Upper lobe of left lung (tissue), 6 donors: ENCODE measurements around the gene USP27X. TPM values are rescaled to one million over a fixed set of nuclear protein-coding genes. Genes with fewer than 3 reads are reported as not detected.

ENCODE experiments used
- ATAC-seq, 2 donors: fragments of 200-7000 bp; cut with Tn5 transposase; one replicate each; pipeline ENCODE4 v1.9.1; 2022; ENCODE audit warnings: mild to moderate bottlenecking in 2 of 2, moderate library complexity in 2 of 2; ENCODE audit not compliant: low FRiP score in 2 of 2
- DNase-seq, 2 donors: peaks; one replicate each; pipeline ENCODE4 v3.0.0-alpha.2; 2019 to 2020
- H3K27ac ChIP-seq, 4 donors: fragments of 200-600 bp; sonication (generic); one replicate each; pipeline ENCODE4 v1.5.1; 2016 to 2019
- H3K27me3 ChIP-seq, 4 donors: fragments of 200-600 bp; sonication (generic); one replicate each; pipeline ENCODE4 v1.5.1; 2017 to 2019
- H3K36me3 ChIP-seq, 4 donors: fragments of 200-600 bp; sonication (generic); one replicate each; pipeline ENCODE4 v1.5.1; 2016 to 2019
- H3K4me1 ChIP-seq, 4 donors: fragments of 200-600 bp; sonication (generic); one replicate each; pipeline ENCODE4 v1.5.1; 2018 to 2019
- H3K4me3 ChIP-seq, 4 donors: fragments of 200-600 bp; sonication (generic); one replicate each; pipeline ENCODE4 v1.5.1; 2017 to 2019; ENCODE audit warnings: mild to moderate bottlenecking in 2 of 4, moderate library complexity in 1 of 4
- H3K9me3 ChIP-seq, 4 donors: fragments of 200-600 bp; sonication (generic); one replicate each; pipeline ENCODE4 v1.5.1; 2018 to 2019
- EP300 ChIP-seq, 4 donors: sonication (generic); formaldehyde crosslinking; IDR thresholded peaks; one replicate each; pipeline ENCODE4 v1.5.1; 2017; ENCODE audit warnings: antibody characterized with exemption in 4 of 4, control low read depth in 2 of 4
- POLR2A ChIP-seq, 4 donors: fragments of 450-650 bp; IDR thresholded peaks; one replicate each; pipeline ENCODE4 v1.5.1; 2016 to 2017; ENCODE audit warnings: antibody characterized with exemption in 4 of 4, mild to moderate bottlenecking in 2 of 4
- POLR2AphosphoS5 ChIP-seq, 2 donors: sonication (generic); formaldehyde crosslinking; IDR thresholded peaks; one replicate each; pipeline ENCODE4 v1.5.1; 2017; ENCODE audit warnings: antibody characterized with exemption in 2 of 2
- WGBS, 2 donors: methylation state at CpG; one replicate each; pipeline ENCODE4 v1.1.5; 2017 to 2018; 5-methylcytosine and 5-hydroxymethylcytosine counted together
- total RNA-seq, 6 donors: library from RNA; depleted of rRNA in 4 of 6; stranded (reverse); fragments of >200 nt in 4 of 6; gene quantifications; one replicate each; pipeline versions ENCODE4 v1.1.0 to v1.2.1, GENCODE V29; 2016 to 2021
- TF ChIP-seq, protein P1 (sequence below), 6 experiments: fragments of 450-650 bp in 4 of 6; fragments of 200-600 bp in 2 of 6; sonication (generic) in 2 of 6; IDR thresholded peaks; one replicate each; pipeline ENCODE4 v1.5.1; 2016 to 2019; ENCODE audit warnings: antibody characterized with exemption in 6 of 6
- donor health status: DM: no; HTN: no; CAD: no; lungs with moderate emphysema.
- donor health status: DM: no; HTN: yes; CAD: no; lungs with severe emphysema.

Gene USP27X
- total RNA-seq, 6 donors from 2014 or later = 1.0 to 5.9 (median 3.9) TPM

- Histone ChIP-seq H3K27ac (no peak overlapping the region), H3K9me3 (no peaks in the 10 kb centered on the region), H3K36me3 (no peaks in the 10 kb centered on the region), H3K4me1 (no peaks in the 10 kb centered on the region), H3K27me3 (no peaks in the 10 kb centered on the region), H3K4me3 (no peak overlapping the region)
- TF ChIP-seq POLR2AphosphoS5 (IDR thresholded peaks at IDR 0.05) (no peak), EP300 (IDR thresholded peaks at IDR 0.05) (no peak), POLR2A (IDR thresholded peaks at IDR 0.05) (no peak)
- TF ChIP-seq, protein P1, sequence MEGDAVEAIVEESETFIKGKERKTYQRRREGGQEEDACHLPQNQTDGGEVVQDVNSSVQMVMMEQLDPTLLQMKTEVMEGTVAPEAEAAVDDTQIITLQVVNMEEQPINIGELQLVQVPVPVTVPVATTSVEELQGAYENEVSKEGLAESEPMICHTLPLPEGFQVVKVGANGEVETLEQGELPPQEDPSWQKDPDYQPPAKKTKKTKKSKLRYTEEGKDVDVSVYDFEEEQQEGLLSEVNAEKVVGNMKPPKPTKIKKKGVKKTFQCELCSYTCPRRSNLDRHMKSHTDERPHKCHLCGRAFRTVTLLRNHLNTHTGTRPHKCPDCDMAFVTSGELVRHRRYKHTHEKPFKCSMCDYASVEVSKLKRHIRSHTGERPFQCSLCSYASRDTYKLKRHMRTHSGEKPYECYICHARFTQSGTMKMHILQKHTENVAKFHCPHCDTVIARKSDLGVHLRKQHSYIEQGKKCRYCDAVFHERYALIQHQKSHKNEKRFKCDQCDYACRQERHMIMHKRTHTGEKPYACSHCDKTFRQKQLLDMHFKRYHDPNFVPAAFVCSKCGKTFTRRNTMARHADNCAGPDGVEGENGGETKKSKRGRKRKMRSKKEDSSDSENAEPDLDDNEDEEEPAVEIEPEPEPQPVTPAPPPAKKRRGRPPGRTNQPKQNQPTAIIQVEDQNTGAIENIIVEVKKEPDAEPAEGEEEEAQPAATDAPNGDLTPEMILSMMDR (IDR thresholded peaks at IDR 0.05) = no peak
- DNase-seq = no peak
- ATAC-seq = no peak
Measured at GRCh38 chrX:49862093-49862492, 17.2 kb upstream of the USP27X start.

GRCh38 chrX:49868739-49869138 lies 10.5 kb upstream of the USP27X start:
- H3K4me1 ChIP-seq = no peaks in the 10 kb centered on the region
- H3K36me3 ChIP-seq = no peaks in the 10 kb centered on the region
- no peaks in the 10 kb centered on the region for H3K27me3 ChIP-seq
- no peak overlapping the region for H3K27ac ChIP-seq
- no peak for TF ChIP-seq EP300 (IDR thresholded peaks at IDR 0.05)
- TF ChIP-seq, protein P1 (IDR thresholded peaks at IDR 0.05) = no peak
- TF ChIP-seq POLR2A (IDR thresholded peaks at IDR 0.05) = no peak
- TF ChIP-seq POLR2AphosphoS5 (IDR thresholded peaks at IDR 0.05) = no peak
- no peaks in the 10 kb centered on the region for H3K9me3 ChIP-seq
- DNase-seq (no peak), ATAC-seq (no peak)
- 59 to 63% methylated on average over 1 of the region's 1 CpG for WGBS, 2 donors
- H3K4me3 ChIP-seq = no peak overlapping the region

DNA sequence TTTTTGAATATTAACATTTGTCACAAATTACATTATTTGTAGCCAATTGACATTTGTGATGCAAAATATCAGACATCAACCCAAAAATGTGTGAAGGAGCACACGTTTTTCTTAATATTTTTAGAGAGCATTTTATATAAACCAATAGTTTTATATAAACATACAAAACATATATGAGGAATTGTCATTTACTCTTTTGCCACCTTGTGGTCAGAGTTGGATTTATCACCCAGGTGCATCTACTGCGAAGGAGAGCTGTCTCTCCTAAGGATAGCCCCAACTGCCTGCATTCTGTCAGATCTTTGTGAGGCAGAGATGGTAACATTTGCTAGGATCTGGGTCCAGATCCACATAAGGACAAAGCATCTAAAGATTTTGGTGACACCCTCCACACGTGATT lies 2.5 kb upstream of the USP27X start:
- ATAC-seq = no peak
- Histone ChIP-seq H3K4me1 (peaks cover 7 to 26% (median 11%) of the 10 kb centered on the region in 4 donors), H3K9me3 (no peaks in the 10 kb centered on the region), H3K4me3 (no peak overlapping the region), H3K27ac (peak overlapping the region in 1 of 4 donors; percentile 85), H3K36me3 (no peaks in the 10 kb centered on the region), H3K27me3 (no peaks in the 10 kb centered on the region)
- TF ChIP-seq POLR2A (IDR thresholded peaks at IDR 0.05) = no peak
- TF ChIP-seq, protein P1 (IDR thresholded peaks at IDR 0.05) = peak in 3 of 6 experiments; percentile 48 to 63 (median 50)
- no peak for DNase-seq
- WGBS, 2 donors = 0 to 6% methylated on average over 3 of the region's 3 CpGs

DNA sequence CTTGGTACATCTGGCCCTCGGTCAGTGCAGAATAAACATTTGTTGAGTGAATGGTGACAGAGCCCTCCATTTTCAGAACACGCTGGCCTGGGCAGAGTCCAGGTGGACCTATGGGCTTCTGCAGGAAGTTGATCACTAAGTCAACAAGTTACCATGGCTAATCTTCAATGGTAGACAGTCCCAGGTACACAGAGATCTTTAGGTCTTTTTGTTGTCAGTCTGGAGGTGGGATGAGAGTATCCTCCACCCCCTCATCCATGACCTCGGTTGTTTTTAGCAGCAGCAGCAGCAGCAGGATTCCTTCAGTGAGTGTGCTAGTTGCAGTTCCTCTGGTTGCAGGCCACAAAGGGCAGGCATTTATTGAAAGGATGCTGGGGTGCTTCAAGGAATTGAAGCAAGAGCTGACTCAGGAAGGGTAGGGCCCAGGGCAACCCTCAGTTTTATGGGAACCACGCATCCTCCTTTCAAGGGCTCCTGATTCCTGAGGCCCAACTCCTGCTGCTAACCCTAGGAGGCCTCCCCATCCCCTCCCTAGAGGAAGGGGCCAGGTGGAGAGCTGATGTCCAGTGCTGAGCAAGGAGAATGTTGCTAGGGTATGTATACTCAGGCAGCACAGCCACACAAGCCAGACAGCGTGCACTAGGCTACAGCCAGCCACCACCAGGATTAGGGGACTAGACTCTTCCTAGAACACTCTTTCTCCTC lies 1.7 kb upstream of the USP27X start:
- H3K27me3 ChIP-seq = no peaks in the 10 kb centered on the region
- peak in 1 of 2 donors; percentile 35 for DNase-seq
- 37 to 62% methylated on average over 2 to 5 of the region's 5 CpGs for WGBS, 2 donors
- TF ChIP-seq, protein P1 (IDR thresholded peaks at IDR 0.05) = no peak
- TF ChIP-seq POLR2A (IDR thresholded peaks at IDR 0.05) (no peak), POLR2AphosphoS5 (IDR thresholded peaks at IDR 0.05) (no peak)
- no peak for ATAC-seq
- H3K9me3 ChIP-seq = no peaks in the 10 kb centered on the region
- H3K4me3 ChIP-seq = no peak overlapping the region
- peaks cover 7 to 26% (median 11%) of the 10 kb centered on the region in 4 donors for H3K4me1 ChIP-seq
- no peaks in the 10 kb centered on the region for H3K36me3 ChIP-seq
- H3K27ac ChIP-seq = peak overlapping the region; percentile 82 to 87 (median 84)
